A549 (cell line): ENCODE results near the gene PARD6G. TPM values are rescaled to one million over a fixed set of nuclear protein-coding genes. Genes with fewer than 3 reads are reported as not detected.

Experiments used
- ATAC-seq, 2 experiments: fragments of 200-7000 bp in 1 of 2; fragments of >200 bp in 1 of 2; cut with Nextera tagmentation in 1 of 2; cut with Tn5 transposase in 1 of 2; 3 replicates each; pipeline versions ENCODE4 v1.8.0 to v1.9.1; 2018 to 2020; ENCODE audit warnings: mild to moderate bottlenecking in 1 of 2, moderate library complexity in 1 of 2
- CTCF ChIA-PET: fragments of 300-600 bp; sonication (Branson Sonifier 250); formaldehyde crosslinking; extraction: SDS; loops from one replicate; lab custom pipeline; 2021; ENCODE audit warnings: antibody characterized with exemption, inconsistent platforms; lab: Yijun Ruan, JAX
- POLR2A ChIA-PET: fragments of 350-600 bp; formaldehyde crosslinking; extraction: SDS; loops from one replicate; lab custom pipeline; 2021; ENCODE audit warnings: antibody characterized with exemption, inconsistent platforms; lab: Yijun Ruan, JAX
- DNase-seq, 2 experiments: peaks; one replicate each; pipeline versions ENCODE4 v3.0.0 to v3.0.0-alpha.2; 2011 to 2016; ENCODE audit warnings: low read depth in 1 of 2, low spot score in 1 of 2
- FAIRE-seq: peaks from 2 replicates; lab custom pipeline; 2011; peaks lifted over from hg19 to GRCh38; lab: Jason Lieb, UNC
- H3K27ac ChIP-seq, 2 experiments: fragments of >200 bp; sonication (Bioruptor Twin); formaldehyde crosslinking; 3 replicates each; pipeline ENCODE4 v1.5.1; 2016 to 2017
- H3K4me1 ChIP-seq: fragments of >200 bp; sonication (Bioruptor Twin); formaldehyde crosslinking; 3 replicates; pipeline ENCODE4 v1.6.1; 2016
- H3K4me2 ChIP-seq: fragments of >200 bp; sonication (Bioruptor Twin); formaldehyde crosslinking; 3 replicates; pipeline ENCODE4 v1.6.1; 2016
- H3K4me3 ChIP-seq: fragments of >200 bp; sonication (Bioruptor Twin); formaldehyde crosslinking; 3 replicates; pipeline ENCODE4 v1.5.1; 2016
- H3K9me3 ChIP-seq: fragments of >200 bp; sonication (Bioruptor Twin); formaldehyde crosslinking; 3 replicates; pipeline ENCODE4 v1.6.1; 2016
- BHLHE40 ChIP-seq: IDR thresholded peaks from 2 replicates; pipeline ENCODE4 v1.6.1; 2012; ENCODE audit warnings: low read depth, low read length, inconsistent platforms
- CEBPB ChIP-seq, 2 experiments: fragments of >200 bp in 1 of 2; sonication (Bioruptor Twin) in 1 of 2; formaldehyde crosslinking in 1 of 2; IDR thresholded peaks; 2 replicates each; pipeline ENCODE4 v1.6.1; 2012 to 2016
- CHD2 ChIP-seq: fragments of 150-350 bp; IDR thresholded peaks from 2 replicates; pipeline ENCODE4 v1.6.1; 2014; ENCODE audit warnings: low read length; ENCODE audit not compliant: partially characterized antibody
- FOSL2 ChIP-seq, 2 experiments: fragments of 450-650 bp in 1 of 2; fragments of >200 bp in 1 of 2; sonication (Bioruptor Twin) in 1 of 2; formaldehyde crosslinking; IDR thresholded peaks; 2 replicates each; pipeline versions ENCODE4 v1.5.0 to v1.6.1; 2016 to 2020; ENCODE audit warnings: mild to moderate bottlenecking in 1 of 2, moderate library complexity in 1 of 2
- GATA3 ChIP-seq: IDR thresholded peaks from 2 replicates; pipeline ENCODE4 v1.6.1; 2012; ENCODE audit warnings: borderline replicate concordance
- KDM1A ChIP-seq: fragments of 200-600 bp; sonication (generic); IDR thresholded peaks from 2 replicates; pipeline ENCODE4 v1.6.1; 2016; ENCODE audit warnings: low read depth, mild to moderate bottlenecking
- KDM5A ChIP-seq: fragments of 200-600 bp; sonication (generic); IDR thresholded peaks from 2 replicates; pipeline ENCODE4 v1.6.1; 2016; ENCODE audit warnings: antibody characterized with exemption, mild to moderate bottlenecking
- MAX ChIP-seq: IDR thresholded peaks from 2 replicates; pipeline ENCODE4 v1.6.1; 2012
- NPAS2 ChIP-seq: fragments of 250-450 bp; sonication (Bioruptor Pico); IDR thresholded peaks from 2 replicates; pipeline ENCODE4 v1.8.0; 2022; ENCODE audit warnings: mild to moderate bottlenecking, moderate library complexity, borderline replicate concordance
- POLR2A ChIP-seq: IDR thresholded peaks from 2 replicates; pipeline ENCODE4 v1.6.1; 2012; ENCODE audit warnings: mild to moderate bottlenecking, low read length
- RAD21 ChIP-seq, 2 experiments: fragments of >200 bp in 1 of 2; sonication (Bioruptor Twin) in 1 of 2; formaldehyde crosslinking in 1 of 2; IDR thresholded peaks in 1 of 2; conservative IDR thresholded peaks in 1 of 2; 2 replicates in 1 of 2; 3 replicates in 1 of 2; pipeline ENCODE4 v1.6.1; 2012 to 2018; ENCODE audit warnings: inconsistent platforms in 1 of 2
- RARB ChIP-seq: fragments of 250-450 bp; sonication (Bioruptor Pico); IDR thresholded peaks from 2 replicates; pipeline ENCODE4 v1.8.0; 2021; ENCODE audit warnings: mild to moderate bottlenecking, moderate library complexity
- RCOR1 ChIP-seq: fragments of 150-350 bp; IDR thresholded peaks from 2 replicates; pipeline ENCODE4 v1.6.1; 2014; ENCODE audit warnings: antibody characterized with exemption, low read length, low read depth
- REST ChIP-seq: fragments of 200-600 bp; sonication (generic); IDR thresholded peaks from 2 replicates; pipeline ENCODE4 v1.6.1; 2016; ENCODE audit warnings: antibody characterized with exemption, mild to moderate bottlenecking, moderate library complexity
- SMC3 ChIP-seq: fragments of >200 bp; sonication (Bioruptor Twin); formaldehyde crosslinking; IDR thresholded peaks from 3 replicates; pipeline ENCODE4 v1.6.1; 2018; ENCODE audit warnings: inconsistent platforms
- TP53 ChIP-seq: fragments of 250-450 bp; sonication (Bioruptor Pico); IDR thresholded peaks from 2 replicates; pipeline ENCODE4 v1.5.0; 2021; ENCODE audit warnings: mild to moderate bottlenecking, moderate library complexity
- ZC3H11A ChIP-seq: fragments of 450-650 bp; IDR thresholded peaks from 2 replicates; pipeline ENCODE4 v1.6.1; 2014; ENCODE audit warnings: antibody characterized with exemption, mild to moderate bottlenecking
- ZFP36 ChIP-seq: fragments of 450-650 bp; IDR thresholded peaks from 2 replicates; pipeline ENCODE4 v1.6.1; 2014; ENCODE audit warnings: borderline replicate concordance; ENCODE audit not compliant: partially characterized antibody
- ZSCAN20 ChIP-seq: fragments of 250-450 bp; sonication (Bioruptor Pico); IDR thresholded peaks from 2 replicates; pipeline ENCODE4 v1.8.0; 2022; ENCODE audit warnings: mild to moderate bottlenecking, moderate library complexity
- WGBS: methylation state at CpG from one replicate; pipeline ENCODE4 v1.1.6; 2017; ENCODE audit errors: missing lambda C conversion rate; 5-methylcytosine and 5-hydroxymethylcytosine counted together
- polyA plus RNA-seq, 4 experiments: library from polyadenylated mRNA; depleted of rRNA in 3 of 4; stranded (reverse); fragments of >200 nt; fragmentation: RNase III in 1 of 4; extraction: RNeasy Plus Mini Kit Qiagen cat#74134 plus additional on column Dnase treatment in 1 of 4; gene quantifications; 2 replicates in 3 of 4; 3 replicates in 1 of 4; pipeline ENCODE4 v1.2.3, GENCODE V29; 2011 to 2017
- TF ChIP-seq, protein P1 (sequence below): fragments of >200 bp; sonication (Bioruptor Twin); formaldehyde crosslinking; IDR thresholded peaks from 3 replicates; pipeline ENCODE4 v1.5.1; 2016
- TF ChIP-seq, protein P2 (sequence below): fragments of 250-450 bp; sonication (Bioruptor Pico); IDR thresholded peaks from 2 replicates; pipeline ENCODE4 v1.5.0; 2021; ENCODE audit warnings: mild to moderate bottlenecking, moderate library complexity, borderline replicate concordance
- TF ChIP-seq, protein P3 (sequence below): fragments of 250-450 bp; sonication (Bioruptor Pico); IDR thresholded peaks from 2 replicates; pipeline ENCODE4 v1.5.0; 2020; ENCODE audit warnings: low read depth, mild to moderate bottlenecking, moderate library complexity
- TF ChIP-seq, protein P4 (sequence below): fragments of >200 bp; sonication (Bioruptor Twin); formaldehyde crosslinking; IDR thresholded peaks from 2 replicates; pipeline ENCODE4 v1.6.1; 2016

Gene PARD6G
- polyA plus RNA-seq, 2 of the 4 experiments (the other 2 are of a cell fraction) = 1.6 to 2.3 TPM

GRCh38 chr18:80154293-80154692 is 93.0 kb downstream of the PARD6G start:
- Histone ChIP-seq H3K4me3 (no peak overlapping the region), H3K4me2 (no peak overlapping the region), H3K27ac (no peak overlapping the region), H3K4me1 (no peaks in the 10 kb centered on the region), H3K9me3 (no peaks in the 10 kb centered on the region)
- TF ChIP-seq RAD21 (conservative IDR thresholded peaks at IDR 0.05 in 1 of 2, IDR thresholded peaks at IDR 0.05 in 1 of 2) (0 out of 5 replicates have a peak, but pooled peaks of 1 of the 2 experiments have one; percentile 23), SMC3 (no peak)
- TF ChIP-seq, protein P1, sequence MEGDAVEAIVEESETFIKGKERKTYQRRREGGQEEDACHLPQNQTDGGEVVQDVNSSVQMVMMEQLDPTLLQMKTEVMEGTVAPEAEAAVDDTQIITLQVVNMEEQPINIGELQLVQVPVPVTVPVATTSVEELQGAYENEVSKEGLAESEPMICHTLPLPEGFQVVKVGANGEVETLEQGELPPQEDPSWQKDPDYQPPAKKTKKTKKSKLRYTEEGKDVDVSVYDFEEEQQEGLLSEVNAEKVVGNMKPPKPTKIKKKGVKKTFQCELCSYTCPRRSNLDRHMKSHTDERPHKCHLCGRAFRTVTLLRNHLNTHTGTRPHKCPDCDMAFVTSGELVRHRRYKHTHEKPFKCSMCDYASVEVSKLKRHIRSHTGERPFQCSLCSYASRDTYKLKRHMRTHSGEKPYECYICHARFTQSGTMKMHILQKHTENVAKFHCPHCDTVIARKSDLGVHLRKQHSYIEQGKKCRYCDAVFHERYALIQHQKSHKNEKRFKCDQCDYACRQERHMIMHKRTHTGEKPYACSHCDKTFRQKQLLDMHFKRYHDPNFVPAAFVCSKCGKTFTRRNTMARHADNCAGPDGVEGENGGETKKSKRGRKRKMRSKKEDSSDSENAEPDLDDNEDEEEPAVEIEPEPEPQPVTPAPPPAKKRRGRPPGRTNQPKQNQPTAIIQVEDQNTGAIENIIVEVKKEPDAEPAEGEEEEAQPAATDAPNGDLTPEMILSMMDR = peak; percentile 26; the same call in 1 of the 3 replicates
- WGBS = 78% methylated on average over 6 of the region's 6 CpGs
- ChIA-PET CTCF (interaction anchor here (0.9 to 1.0 kb wide), 2 partner anchors 13 to 46 kb away, joined by 3 read pairs; no protein-coding TSS in a partner anchor), POLR2A (no interaction called here)
- no peak for FAIRE-seq
- peak in 1 of 2 experiments; percentile 77; a peak in 3 of 6 replicates for ATAC-seq
- peak; percentile 24 to 42 for DNase-seq

DNA sequence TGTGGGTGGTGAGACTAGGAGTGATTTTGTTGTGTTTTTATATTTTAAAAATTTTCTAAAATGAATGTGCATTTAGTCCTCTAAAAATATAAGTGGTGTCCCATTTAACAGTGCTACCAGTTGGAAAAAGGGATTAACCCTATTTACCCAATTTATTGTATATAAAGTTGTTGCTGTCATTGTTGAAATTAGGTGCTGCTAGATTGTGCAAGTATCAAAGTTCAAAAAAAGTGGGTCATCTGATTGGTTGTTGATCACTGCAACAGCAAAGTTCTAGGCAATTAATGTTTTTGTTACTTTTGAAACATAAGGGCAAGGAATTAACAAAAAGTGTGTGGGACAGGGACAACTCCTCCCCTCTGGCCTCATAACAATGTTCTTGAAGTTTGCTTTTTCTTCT is 97.6 kb downstream of the PARD6G start:
- TF ChIP-seq SMC3 (no peak), RCOR1 (no peak), CEBPB (IDR thresholded peaks at IDR 0.05) (no peak), ZC3H11A (no peak), MAX (no peak), ZSCAN20 (CRISPR knock-in tag) (no peak), TP53 (CRISPR knock-in tag) (no peak), KDM1A (no peak), GATA3 (no peak)
- TF ChIP-seq, protein P2, sequence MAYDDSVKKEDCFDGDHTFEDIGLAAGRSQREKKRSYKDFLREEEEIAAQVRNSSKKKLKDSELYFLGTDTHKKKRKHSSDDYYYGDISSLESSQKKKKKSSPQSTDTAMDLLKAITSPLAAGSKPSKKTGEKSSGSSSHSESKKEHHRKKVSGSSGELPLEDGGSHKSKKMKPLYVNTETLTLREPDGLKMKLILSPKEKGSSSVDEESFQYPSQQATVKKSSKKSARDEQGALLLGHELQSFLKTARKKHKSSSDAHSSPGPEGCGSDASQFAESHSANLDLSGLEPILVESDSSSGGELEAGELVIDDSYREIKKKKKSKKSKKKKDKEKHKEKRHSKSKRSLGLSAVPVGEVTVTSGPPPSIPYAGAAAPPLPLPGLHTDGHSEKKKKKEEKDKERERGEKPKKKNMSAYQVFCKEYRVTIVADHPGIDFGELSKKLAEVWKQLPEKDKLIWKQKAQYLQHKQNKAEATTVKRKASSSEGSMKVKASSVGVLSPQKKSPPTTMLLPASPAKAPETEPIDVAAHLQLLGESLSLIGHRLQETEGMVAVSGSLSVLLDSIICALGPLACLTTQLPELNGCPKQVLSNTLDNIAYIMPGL (CRISPR knock-in tag) = no peak
- ChIA-PET CTCF (no interaction called here), POLR2A (no interaction called here)
- Histone ChIP-seq H3K4me2 (no peak overlapping the region), H3K27ac (no peak overlapping the region), H3K4me1 (no peaks in the 10 kb centered on the region), H3K9me3 (no peaks in the 10 kb centered on the region), H3K4me3 (no peak overlapping the region)
- DNase-seq (no peak), FAIRE-seq (no peak), ATAC-seq (no peak)

GRCh38 chr18:80148326-80149199 is 98.8 kb downstream of the PARD6G start:
- POLR2A ChIA-PET = interaction anchor here (0.9 kb wide), 1 partner anchor 115 kb away, joined by 3 read pairs; no protein-coding TSS in a partner anchor
- 85% methylated on average over 27 of the region's 34 CpGs for WGBS
- Histone ChIP-seq H3K27ac (peak overlapping the region; percentile 57 to 71; a peak in 5 of 6 replicates), H3K4me3 (peak overlapping the region; percentile 56), H3K4me1 (no peaks in the 10 kb centered on the region), H3K9me3 (no peaks in the 10 kb centered on the region), H3K4me2 (peak overlapping the region; percentile 64)
- CTCF ChIA-PET = interaction anchor here (0.7 to 1.6 kb wide), 2 partner anchors 9 to 10 kb away, joined by 3 to 7 read pairs; no protein-coding TSS in a partner anchor
- ATAC-seq = no peak; a peak in 1 of 6 replicates
- no peak for DNase-seq
- no peak for FAIRE-seq
- TF ChIP-seq, protein P3, sequence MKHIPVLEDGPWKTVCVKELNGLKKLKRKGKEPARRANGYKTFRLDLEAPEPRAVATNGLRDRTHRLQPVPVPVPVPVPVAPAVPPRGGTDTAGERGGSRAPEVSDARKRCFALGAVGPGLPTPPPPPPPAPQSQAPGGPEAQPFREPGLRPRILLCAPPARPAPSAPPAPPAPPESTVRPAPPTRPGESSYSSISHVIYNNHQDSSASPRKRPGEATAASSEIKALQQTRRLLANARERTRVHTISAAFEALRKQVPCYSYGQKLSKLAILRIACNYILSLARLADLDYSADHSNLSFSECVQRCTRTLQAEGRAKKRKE = no peak
- TF ChIP-seq REST (no peak), FOSL2 (IDR thresholded peaks at IDR 0.05) (no peak), FOSL2 (CRISPR knock-in tag; IDR thresholded peaks at IDR 0.05) (no peak), KDM5A (no peak), POLR2A (no peak), CEBPB (IDR thresholded peaks at IDR 0.05) (no peak), BHLHE40 (no peak), RARB (no peak), ZFP36 (no peak), ZC3H11A (no peak), CHD2 (no peak), NPAS2 (CRISPR knock-in tag) (no peak), SMC3 (no peak)
- TF ChIP-seq, protein P4, sequence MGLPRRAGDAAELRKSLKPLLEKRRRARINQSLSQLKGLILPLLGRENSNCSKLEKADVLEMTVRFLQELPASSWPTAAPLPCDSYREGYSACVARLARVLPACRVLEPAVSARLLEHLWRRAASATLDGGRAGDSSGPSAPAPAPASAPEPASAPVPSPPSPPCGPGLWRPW = no peak
